SHP77 (cell line): Measurements from ENCODE around the gene OTOP3.

ENCODE experiments used
- DNase-seq, 2 experiments: peaks; one replicate each; lab custom pipeline; 2025; lab: John Stamatoyannopoulos, UW

The OTOP3 gene

GRCh38 chr17:74939534-74939933 is 3.8 kb downstream of the OTOP3 start:
- DNase-seq: no peak

GRCh38 chr17:74941128-74941725 is 5.5 kb downstream of the OTOP3 start:
- DNase-seq: no peak

- no peak for DNase-seq
These were observed 8.3 kb downstream of the OTOP3 start for GRCh38 chr17:74943808-74944522.

- DNase-seq: no peak
These were observed 9.8 kb downstream of the OTOP3 start for GRCh38 chr17:74945543-74945942.

- DNase-seq: no peak
These were observed 10.9 kb downstream of the OTOP3 start for GRCh38 chr17:74946641-74947040.

GRCh38 chr17:74947041-74947754 is 11.5 kb downstream of the OTOP3 start:
- no peak for DNase-seq

GRCh38 chr17:74949455-74950115 is 13.9 kb downstream of the OTOP3 start:
- DNase-seq: peak; percentile 53 to 60

- peak; percentile 31 to 60 for DNase-seq
These were observed 14.5 kb downstream of the OTOP3 start for GRCh38 chr17:74950207-74950606.

- no peak for DNase-seq
These were observed 15.4 kb downstream of the OTOP3 start for GRCh38 chr17:74951065-74951464.

- no peak for DNase-seq
These were observed 16.2 kb downstream of the OTOP3 start for GRCh38 chr17:74951680-74952421.

- no peak for DNase-seq
These were observed 16.9 kb downstream of the OTOP3 start for GRCh38 chr17:74952431-74953133.

GRCh38 chr17:74953134-74953687 is 17.5 kb downstream of the OTOP3 start:
- no peak for DNase-seq

- no peak for DNase-seq
These were observed 18.4 kb downstream of the OTOP3 start for GRCh38 chr17:74954115-74954514.

GRCh38 chr17:74954665-74955421 is 19.1 kb downstream of the OTOP3 start:
- DNase-seq: no peak

- no peak for DNase-seq
These were observed 20.4 kb downstream of the OTOP3 start for GRCh38 chr17:74956093-74956492.

GRCh38 chr17:74957935-74958740 is 22.4 kb downstream of the OTOP3 start:
- peak; percentile 50 to 51 for DNase-seq

- no peak for DNase-seq
These were observed 24.3 kb downstream of the OTOP3 start for GRCh38 chr17:74959826-74960515.

GRCh38 chr17:74960570-74961342 is 25.1 kb downstream of the OTOP3 start:
- no peak for DNase-seq
